GM20000 (cell line): ENCODE measurements around the gene PTP4A1.

ENCODE experiments used
- DNase-seq: peaks from one replicate; pipeline ENCODE4 v3.0.0; 2012; ENCODE audit warnings: low spot score
- CTCF ChIP-seq: IDR thresholded peaks from 2 replicates; pipeline ENCODE4 v1.5.1; 2012; ENCODE audit warnings: mild to moderate bottlenecking, control low read depth; ENCODE audit errors: extremely low read depth, missing control alignments

Gene PTP4A1

GRCh38 chr6:63598049-63599036 lies 26.1 kb downstream of the PTP4A1 start:
- peak; percentile 86 for TF ChIP-seq CTCF
- peak; percentile 80 for DNase-seq

- DNase-seq: no peak
- TF ChIP-seq CTCF: no peak
Observed at GRCh38 chr6:63599243-63599642, 27.0 kb downstream of the PTP4A1 start.

- no peak for TF ChIP-seq CTCF
- no peak for DNase-seq
Observed at GRCh38 chr6:63600136-63600535, 27.9 kb downstream of the PTP4A1 start.

- no peak for DNase-seq
- TF ChIP-seq CTCF: no peak
Observed at GRCh38 chr6:63609231-63609630, 37.0 kb downstream of the PTP4A1 start.

- DNase-seq: no peak
- no peak for TF ChIP-seq CTCF
Observed at GRCh38 chr6:63610944-63611343, 38.7 kb downstream of the PTP4A1 start.

- DNase-seq: no peak
- no peak for TF ChIP-seq CTCF
Observed at GRCh38 chr6:63611560-63611959, 39.3 kb downstream of the PTP4A1 start.

GRCh38 chr6:63615590-63615989 lies 43.3 kb downstream of the PTP4A1 start:
- DNase-seq: no peak
- no peak for TF ChIP-seq CTCF
